Heart right ventricle (tissue), 16 donors: Measurements from ENCODE around the gene LIPG. TPM values are rescaled to one million over a fixed set of nuclear protein-coding genes. Genes with fewer than 3 reads are reported as not detected.

Experiments
- ATAC-seq, 8 donors: fragments of 200-7000 bp; cut with Tn5 transposase; one replicate each; pipeline ENCODE4 v1.9.1; 2020; ENCODE audit warnings: mild to moderate bottlenecking in 8 of 8, moderate library complexity in 8 of 8, moderate number of reproducible peaks in 1 of 8
- DNase-seq, 2 donors: peaks; one replicate each; pipeline ENCODE4 v3.0.0-alpha.2; 2020
- H3K27ac ChIP-seq, 10 donors: fragments of 200-600 bp; sonication (generic) in 2 of 10; one replicate each; pipeline versions ENCODE4 v1.5.0 to v1.8.0; 2020 to 2022; ENCODE audit warnings: mild to moderate bottlenecking in 3 of 10
- H3K27me3 ChIP-seq, 7 donors: fragments of 200-600 bp; one replicate each; pipeline ENCODE4 v1.8.0; 2021 to 2022; ENCODE audit warnings: mild to moderate bottlenecking in 2 of 7
- H3K36me3 ChIP-seq, 9 donors: fragments of 200-600 bp; sonication (generic) in 1 of 9; one replicate each; pipeline versions ENCODE4 v1.5.0 to v1.8.0; 2020 to 2022; ENCODE audit warnings: mild to moderate bottlenecking in 2 of 9
- H3K4me1 ChIP-seq, 9 donors: fragments of 200-600 bp; sonication (generic) in 1 of 9; one replicate each; pipeline versions ENCODE4 v1.5.0 to v1.8.0; 2020 to 2022; ENCODE audit warnings: mild to moderate bottlenecking in 4 of 9
- H3K4me3 ChIP-seq, 10 donors: fragments of 200-600 bp; sonication (generic) in 2 of 10; one replicate each; pipeline versions ENCODE4 v1.5.0 to v1.8.0; 2020 to 2022; ENCODE audit warnings: mild to moderate bottlenecking in 7 of 10, moderate library complexity in 2 of 10
- H3K9me3 ChIP-seq, 11 donors: fragments of 200-600 bp in 10 of 11; sonication (generic) in 2 of 11; one replicate each; pipeline versions ENCODE4 v1.5.0 to v1.8.0; 2013 to 2022; ENCODE audit warnings: mild to moderate bottlenecking in 2 of 11, control low read depth in 1 of 11, moderate library complexity in 1 of 11
- CTCF ChIP-seq, 9 donors: fragments of 200-600 bp; sonication (generic) in 2 of 9; IDR thresholded peaks; one replicate each; pipeline versions ENCODE4 v1.5.0 to v1.8.0; 2021 to 2022; ENCODE audit warnings: antibody characterized with exemption in 9 of 9, mild to moderate bottlenecking in 5 of 9, moderate library complexity in 1 of 9
- WGBS, 2 donors: extraction: QIAGEN DNeasy Blood & Tissue Kit; methylation state at CpG; one replicate each; pipeline ENCODE4 v1.1.7; 2013; ENCODE audit warnings: inconsistent platforms in 1 of 2; 5-methylcytosine and 5-hydroxymethylcytosine counted together
- intact Hi-C, 10 donors: fragments of 100-400 bp; cut with DNase I; formaldehyde crosslinking; loops; one replicate each; pipeline versions ENCODE4 v1.11.1 to v1.14.2; 2022
- polyA plus RNA-seq, 2 donors: library from polyadenylated mRNA; stranded (reverse); fragments of 200-250 nt; gene quantifications; one replicate each; pipeline ENCODE4 v1.2.3, GENCODE V29; 2013
- total RNA-seq, 10 donors: library from RNA; stranded (reverse); fragmentation: NEBNext Ultra II Directional in 3 of 10; extraction: Animal tissue kit (Norgen Biotek cat#: 25700) in 3 of 10; gene quantifications; one replicate each; pipeline versions ENCODE4 v1.2.1 to v1.2.4, GENCODE V29; 2021 to 2023
- donor health status: Arrhythmogenic right ventricular cardiomyopathy.
- donor health status: ischemic (EF 13 %, LVEDD 7.1; RV severe dilation, severe dysfunction).
- donor health status: healthy with polysubstance abuse.
- donor health status: DM: no; HTN: yes; CAD: no.
- donor health status: DM: no; HTN: no; CAD: no.
- donor health status: ischemic (EF 25% LVEDD 6.9; RV normal size, moderate dysfunction).
- donor health status: ischemic (EF 25% LVEDD 5.7; RV mildly dilated, moderate dysfunction).
- donor health status: healthy.
- donor health status: DM: yes; HTN: yes; CAD: no.
- donor health status: Ischemic cardiomyopathy.
- donor health status: ischemic (EF 35%, LVEDD 5.7; RV mildly dilated, moderate dysfunction).
- donor health status: nonischemic (EF 11% LVEDD 7.7; RV severe dilation, severe dysfunction).
- donor health status: DM: yes; HTN: yes; CAD: no.
- donor health status: PGD.
- donor health status: ischemic (EF 29% LVEDD 5.4; RV normal size, mild dysfunction).
- donor health status: nonischemic (EF 23%, LVEDD 6.1; RV moderate dilation, normal function).

The LIPG gene
- total and polyA plus RNA-seq, 12 donors, result 0.07 to 14.0 (median 0.42) TPM; not detected in 3

- peaks cover 0 to under 1% (median 0%) of the 10 kb centered on the region in 11 donors for H3K9me3 ChIP-seq
- intact Hi-C loops, result no loop called here
- ATAC-seq (no peak), DNase-seq (no peak)
- 89 to 92% methylated on average over 1 of the region's 1 CpG for WGBS, 2 donors
- no peak overlapping the region for H3K4me3 ChIP-seq
- H3K27me3 ChIP-seq, result peaks cover 0 to 22% (median 0%) of the 10 kb centered on the region in 7 donors
- no peaks in the 10 kb centered on the region for H3K36me3 ChIP-seq
- H3K4me1 ChIP-seq, result no peaks in the 10 kb centered on the region
- no peak overlapping the region for H3K27ac ChIP-seq
- TF ChIP-seq CTCF (IDR thresholded peaks at IDR 0.05), result no peak
Observed at GRCh38 chr18:49548229-49548636, 13.6 kb upstream of the LIPG start.

- H3K27me3 ChIP-seq, result peaks cover 0 to 29% (median 3%) of the 10 kb centered on the region in 7 donors
- no peaks in the 10 kb centered on the region for H3K4me1 ChIP-seq
- intact Hi-C loops, result loop anchor here in 1 of 10 donors (10.0 kb wide), 1 partner anchor 214 kb away; no protein-coding TSS in a partner anchor
- DNase-seq (no peak), ATAC-seq (no peak)
- no peak overlapping the region for H3K27ac ChIP-seq
- TF ChIP-seq CTCF (IDR thresholded peaks at IDR 0.05), result no peak
- WGBS, 2 donors, result 85 to 87% methylated on average over 6 of the region's 6 CpGs
- H3K36me3 ChIP-seq, result no peaks in the 10 kb centered on the region
- H3K9me3 ChIP-seq, result peaks cover 0 to 8% (median 0%) of the 10 kb centered on the region in 11 donors
- no peak overlapping the region for H3K4me3 ChIP-seq
Observed at GRCh38 chr18:49550621-49551339, 11.1 kb upstream of the LIPG start.

DNA sequence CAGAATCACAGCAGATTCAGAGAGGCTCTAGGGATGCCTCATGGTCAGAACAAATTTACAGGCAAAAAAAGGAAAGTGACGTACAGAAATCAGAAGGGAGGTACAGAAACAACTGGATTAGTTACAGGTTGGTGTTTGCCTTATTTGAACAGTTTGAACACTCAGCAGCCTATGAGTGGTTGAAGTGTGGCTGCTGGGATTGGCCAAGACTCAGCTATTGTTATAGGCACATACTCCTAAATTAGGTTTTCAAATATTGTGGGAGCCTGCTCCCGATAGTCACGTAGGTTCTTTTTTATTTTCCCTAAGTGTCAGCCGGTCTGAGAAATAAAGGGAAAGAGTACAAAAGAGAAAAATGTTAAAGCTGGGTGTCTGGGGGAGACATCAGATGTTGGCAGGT lies 8.9 kb upstream of the LIPG start:
- ATAC-seq (no peak), DNase-seq (no peak)
- Histone ChIP-seq H3K4me1 (no peaks in the 10 kb centered on the region), H3K36me3 (no peaks in the 10 kb centered on the region), H3K27me3 (peaks cover 0 to 29% (median 3%) of the 10 kb centered on the region in 7 donors), H3K27ac (no peak overlapping the region), H3K9me3 (peaks cover 0 to 8% (median 0%) of the 10 kb centered on the region in 11 donors), H3K4me3 (no peak overlapping the region)
- TF ChIP-seq CTCF (IDR thresholded peaks at IDR 0.05), result no peak
- 81 to 92% methylated on average over 4 of the region's 4 CpGs for WGBS, 2 donors
- intact Hi-C loops, result loop anchor here in 1 of 10 donors (10.0 kb wide), 1 partner anchor 212 kb away; no protein-coding TSS in a partner anchor

- peaks cover 0 to 4% (median 3%) of the 10 kb centered on the region in 9 donors for H3K4me1 ChIP-seq
- ATAC-seq (no peak), DNase-seq (no peak)
- peaks cover 0 to 32% (median 19%) of the 10 kb centered on the region in 7 donors for H3K27me3 ChIP-seq
- no peak overlapping the region for H3K27ac ChIP-seq
- intact Hi-C loops, result loop anchor here in 4 of 10 donors (2.0 to 10.0 kb wide), 4 partner anchors 43 to 303 kb away; no protein-coding TSS in a partner anchor
- peaks cover 0 to 8% (median 0%) of the 10 kb centered on the region in 11 donors for H3K9me3 ChIP-seq
- H3K36me3 ChIP-seq, result no peaks in the 10 kb centered on the region
- no peak for TF ChIP-seq CTCF (IDR thresholded peaks at IDR 0.05)
- WGBS, 2 donors, result 84 to 86% methylated on average over 4 of the region's 4 CpGs
- H3K4me3 ChIP-seq, result no peak overlapping the region
Observed at GRCh38 chr18:49555641-49556040, 6.2 kb upstream of the LIPG start.
